GM23338 (cell line): ENCODE results near the gene IL21R. TPM values are rescaled to one million over a fixed set of nuclear protein-coding genes. Genes with fewer than 3 reads are reported as not detected.

ENCODE experiments used
- ATAC-seq: fragments of 200-7000 bp; cut with Tn5 transposase; 3 replicates; pipeline ENCODE4 v1.9.1; 2020
- DNase-seq: peaks from one replicate; pipeline ENCODE4 v3.0.0-alpha.2; 2015; ENCODE audit warnings: low spot score
- H2AFZ ChIP-seq: fragments of 200-600 bp; sonication (generic); 2 replicates; pipeline ENCODE4 v1.8.0; 2016; ENCODE audit warnings: antibody characterized with exemption, mild to moderate bottlenecking, moderate library complexity
- H3F3A ChIP-seq: fragments of 200-600 bp; sonication (generic); replicated peaks from 2 replicates; pipeline ENCODE4 v1.8.0; 2017; ENCODE audit warnings: antibody characterized with exemption, mixed run types, low read depth
- H3K27ac ChIP-seq: fragments of 200-600 bp; sonication (generic); 2 replicates; pipeline ENCODE4 v1.6.1; 2016; ENCODE audit warnings: low read depth
- H3K27me3 ChIP-seq: fragments of 200-600 bp; sonication (generic); 2 replicates; pipeline ENCODE4 v1.8.0; 2016; ENCODE audit warnings: mild to moderate bottlenecking, mixed run types, moderate library complexity; ENCODE audit not compliant: insufficient read depth
- H3K36me3 ChIP-seq: fragments of 200-600 bp; sonication (generic); 2 replicates; pipeline ENCODE4 v1.8.0; 2016; ENCODE audit warnings: mild to moderate bottlenecking; ENCODE audit not compliant: insufficient read depth
- H3K4me1 ChIP-seq: fragments of 200-600 bp; sonication (generic); 2 replicates; pipeline ENCODE4 v1.8.0; 2016; ENCODE audit warnings: mild to moderate bottlenecking, moderate library complexity; ENCODE audit not compliant: insufficient read depth
- H3K4me2 ChIP-seq: fragments of 200-600 bp; sonication (generic); 2 replicates; pipeline ENCODE4 v1.7.1; 2017; ENCODE audit warnings: mixed run types
- H3K4me3 ChIP-seq: fragments of 200-600 bp; sonication (generic); 2 replicates; pipeline ENCODE4 v1.6.1; 2016; ENCODE audit warnings: mixed run types
- H3K79me2 ChIP-seq: fragments of 200-600 bp; sonication (generic); replicated peaks from 2 replicates; pipeline ENCODE4 v1.8.0; 2017; ENCODE audit warnings: mild to moderate bottlenecking; ENCODE audit not compliant: insufficient read depth
- H3K9me2 ChIP-seq: fragments of 200-600 bp; sonication (generic); 2 replicates; pipeline ENCODE4 v1.8.0; 2017; ENCODE audit not compliant: insufficient read depth
- H4K20me1 ChIP-seq: fragments of 200-600 bp; sonication (generic); replicated peaks from 2 replicates; pipeline ENCODE4 v1.8.0; 2017; ENCODE audit warnings: mild to moderate bottlenecking; ENCODE audit not compliant: insufficient read depth
- H3K27ac Mint-ChIP-seq: 2 replicates; pipeline ENCODE4 v1.8.0; 2020; ENCODE audit warnings: inconsistent platforms, mild to moderate bottlenecking, moderate library complexity, mixed read lengths
- H3K27me3 Mint-ChIP-seq: 3 replicates; pipeline ENCODE4 v1.8.0; 2022; ENCODE audit warnings: low read depth, mild to moderate bottlenecking, moderate library complexity, mixed read lengths, inconsistent platforms; ENCODE audit not compliant: insufficient read depth, poor library complexity
- H3K36me3 Mint-ChIP-seq: 3 replicates; pipeline ENCODE4 v1.8.0; 2021; ENCODE audit warnings: low read depth, mild to moderate bottlenecking, inconsistent platforms, moderate library complexity, mixed read lengths
- H3K4me1 Mint-ChIP-seq: 3 replicates; pipeline ENCODE4 v1.8.0; 2020; ENCODE audit warnings: mild to moderate bottlenecking, inconsistent platforms, mixed read lengths
- H3K4me3 Mint-ChIP-seq: 3 replicates; pipeline ENCODE4 v1.8.0; 2021; ENCODE audit warnings: moderate library complexity, mild to moderate bottlenecking, inconsistent platforms, mixed read lengths
- H3K9me3 Mint-ChIP-seq: 3 replicates; pipeline ENCODE4 v1.8.0; 2020; ENCODE audit warnings: moderate library complexity, mild to moderate bottlenecking, inconsistent platforms, mixed read lengths
- CREB1 ChIP-seq: fragments of 250-450 bp; sonication (Bioruptor Pico); IDR thresholded peaks from 2 replicates; pipeline ENCODE4 v1.5.0; 2020; ENCODE audit warnings: low read depth, mild to moderate bottlenecking, moderate library complexity
- CTCF ChIP-seq, 2 experiments: fragments of 200-600 bp in 1 of 2; sonication (generic) in 1 of 2; conservative IDR thresholded peaks; 2 replicates each; pipeline versions ENCODE4 v1.5.1 to v1.6.1; 2016 to 2017; ENCODE audit warnings: antibody characterized with exemption in 2 of 2, low read depth in 2 of 2, mild to moderate bottlenecking in 2 of 2, moderate library complexity in 1 of 2
- EZH2 ChIP-seq: fragments of 200-600 bp; sonication (generic); IDR thresholded peaks from one replicate; pipeline ENCODE4 v1.8.0; 2017; ENCODE audit warnings: antibody characterized with exemption, mild to moderate bottlenecking, low read depth; ENCODE audit not compliant: unreplicated experiment
- EZH2phosphoT487 ChIP-seq: fragments of 200-600 bp; sonication (generic); IDR thresholded peaks from one replicate; pipeline ENCODE4 v1.8.1; 2018; ENCODE audit warnings: antibody characterized with exemption; ENCODE audit not compliant: unreplicated experiment
- JUNB ChIP-seq: IDR thresholded peaks from one replicate; pipeline ENCODE4 v1.6.1; 2016; ENCODE audit warnings: antibody characterized with exemption; ENCODE audit not compliant: unreplicated experiment
- NANOG ChIP-seq: IDR thresholded peaks from 2 replicates; pipeline ENCODE4 v1.6.1; 2016; ENCODE audit warnings: antibody characterized with exemption, borderline replicate concordance
- POLR2AphosphoS5 ChIP-seq: IDR thresholded peaks from 2 replicates; pipeline ENCODE4 v1.6.1; 2016; ENCODE audit warnings: antibody characterized with exemption, low read depth
- REST ChIP-seq: IDR thresholded peaks from one replicate; pipeline ENCODE4 v1.6.1; 2018; ENCODE audit warnings: antibody characterized with exemption; ENCODE audit not compliant: unreplicated experiment
- STAT1 ChIP-seq: IDR thresholded peaks from one replicate; pipeline ENCODE4 v1.6.1; 2016; ENCODE audit warnings: antibody characterized with exemption; ENCODE audit not compliant: unreplicated experiment
- ZNF114 ChIP-seq: fragments of 250-450 bp; sonication (Bioruptor Pico); IDR thresholded peaks from 2 replicates; pipeline ENCODE4 v1.5.0; 2020; ENCODE audit warnings: mild to moderate bottlenecking, moderate library complexity
- ZNF331 ChIP-seq: fragments of 250-450 bp; sonication (Bioruptor Pico); IDR thresholded peaks from 2 replicates; pipeline ENCODE4 v1.5.0; 2020; ENCODE audit warnings: low read depth, mild to moderate bottlenecking, moderate library complexity
- ZNF462 ChIP-seq: fragments of 250-450 bp; sonication (Bioruptor Pico); IDR thresholded peaks from 2 replicates; pipeline ENCODE4 v1.5.0; 2020; ENCODE audit warnings: mild to moderate bottlenecking, moderate library complexity
- polyA plus RNA-seq: library from polyadenylated mRNA; unstranded; fragments of >200 nt; fragmentation: Nextera tagmentation; extraction: Ambion mirVana; gene quantifications from 2 replicates; pipeline ENCODE4 v1.2.1, GENCODE V29; 2016
- total RNA-seq: library from RNA; depleted of rRNA; stranded (reverse); fragments of >200 nt; shearing (Covaris generic); gene quantifications from 2 replicates; pipeline ENCODE4 v1.2.3, GENCODE V29; 2014
- TF ChIP-seq, protein P1 (sequence below): IDR thresholded peaks from 2 replicates; pipeline ENCODE4 v1.6.1; 2016; ENCODE audit warnings: antibody characterized with exemption

The IL21R gene
- total and polyA plus RNA-seq, 2 experiments from 2014 or later: 0.42 to 2.6 TPM

DNA sequence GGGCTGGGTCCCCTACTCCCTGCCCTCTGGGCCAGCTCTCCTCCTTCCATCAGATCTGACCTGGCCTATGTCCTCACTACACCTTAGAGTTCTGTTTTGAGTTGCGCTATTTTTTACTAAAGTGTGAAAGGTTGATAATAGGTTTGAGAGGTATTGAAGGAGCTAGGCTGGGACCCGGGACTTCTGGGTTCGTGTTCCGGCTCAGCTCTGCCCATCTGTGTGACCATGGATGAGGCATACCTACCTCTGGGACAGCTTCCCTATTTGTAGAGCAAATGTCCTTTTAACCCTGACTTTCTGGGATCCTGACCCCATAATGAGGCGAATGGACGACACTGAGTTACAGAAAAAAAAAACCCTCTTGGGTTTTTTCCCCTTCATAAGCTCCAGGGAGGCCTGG, 36.0 kb downstream of the IL21R start:
- H3K4me1 ChIP-seq: no peaks in the 10 kb centered on the region
- TF ChIP-seq POLR2AphosphoS5 (no peak), EZH2phosphoT487 (no peak), CTCF (conservative IDR thresholded peaks at IDR 0.05; ENCODE audit: low read depth in 2 of 2) (no peak), EZH2 (no peak), REST (no peak), CREB1 (CRISPR knock-in tag) (no peak), ZNF462 (CRISPR knock-in tag) (no peak), ZNF331 (no peak), ZNF114 (CRISPR knock-in tag) (no peak), STAT1 (no peak), NANOG (no peak), JUNB (no peak)
- TF ChIP-seq, protein P1, sequence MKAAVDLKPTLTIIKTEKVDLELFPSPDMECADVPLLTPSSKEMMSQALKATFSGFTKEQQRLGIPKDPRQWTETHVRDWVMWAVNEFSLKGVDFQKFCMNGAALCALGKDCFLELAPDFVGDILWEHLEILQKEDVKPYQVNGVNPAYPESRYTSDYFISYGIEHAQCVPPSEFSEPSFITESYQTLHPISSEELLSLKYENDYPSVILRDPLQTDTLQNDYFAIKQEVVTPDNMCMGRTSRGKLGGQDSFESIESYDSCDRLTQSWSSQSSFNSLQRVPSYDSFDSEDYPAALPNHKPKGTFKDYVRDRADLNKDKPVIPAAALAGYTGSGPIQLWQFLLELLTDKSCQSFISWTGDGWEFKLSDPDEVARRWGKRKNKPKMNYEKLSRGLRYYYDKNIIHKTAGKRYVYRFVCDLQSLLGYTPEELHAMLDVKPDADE: no peak
- Mint-ChIP-seq H3K9me3 (peaks cover 4% of the 10 kb centered on the region), H3K4me1 (peaks cover 4% of the 10 kb centered on the region), H3K36me3 (no peaks in the 10 kb centered on the region), H3K27ac (no peak overlapping the region), H3K27me3 (peaks cover 5% of the 10 kb centered on the region), H3K4me3 (no peak overlapping the region)
- no peak overlapping the region for H3K27ac ChIP-seq
- H3K36me3 ChIP-seq: no peaks in the 10 kb centered on the region
- no peaks in the 10 kb centered on the region for H3K27me3 ChIP-seq
- no peak overlapping the region for H3K4me2 ChIP-seq
- no peaks in the 10 kb centered on the region for H3K79me2 ChIP-seq
- H2AFZ ChIP-seq: no peak overlapping the region
- no peak overlapping the region for H3K4me3 ChIP-seq
- H3F3A ChIP-seq: no peaks in the 10 kb centered on the region
- ATAC-seq (no peak), DNase-seq (no peak)
- H4K20me1 ChIP-seq: no peaks in the 10 kb centered on the region
- no peaks in the 10 kb centered on the region for H3K9me2 ChIP-seq
